K562 (cell line): ENCODE results near the gene TYROBP. TPM values are rescaled to one million over a fixed set of nuclear protein-coding genes. Genes with fewer than 3 reads are reported as not detected.

ENCODE experiments used
- ATAC-seq: fragments of 200-7000 bp; cut with Tn5 transposase; 3 replicates; pipeline ENCODE4 v1.9.1; 2020; ENCODE audit warnings: moderate library complexity
- BruUV-seq: library from RNA; stranded (reverse); fragments of 400-500 nt; replicated peaks from 2 replicates; lab custom pipeline; 2021; lab: Mats Ljungman, UMichigan
- CTCF ChIA-PET: fragments of 300-600 bp; formaldehyde crosslinking; extraction: SDS; loops from one replicate; lab custom pipeline; 2021; ENCODE audit warnings: low intra/inter-chr PET ratio; lab: Yijun Ruan, JAX
- POLR2A ChIA-PET: fragments of 300-600, 350-650 bp; sonication (Branson Sonifier 250); formaldehyde crosslinking; extraction: SDS; loops from one replicate; lab custom pipeline; 2021; ENCODE audit warnings: antibody characterized with exemption, inconsistent platforms; lab: Yijun Ruan, JAX
- DNase-seq, 4 experiments: peaks; one replicate each; pipeline versions ENCODE4 v3.0.0 to v3.0.0-alpha.2; 2011 to 2018; ENCODE audit warnings: low spot score in 3 of 4, mixed read lengths in 3 of 4; ENCODE audit errors: extremely low read depth in 1 of 4
- FAIRE-seq: peaks from 2 replicates; lab custom pipeline; 2011; peaks lifted over from hg19 to GRCh38; lab: Jason Lieb, UNC
- H2AFZ ChIP-seq: 2 replicates; pipeline ENCODE4 v1.6.0; 2011; ENCODE audit warnings: low read depth, low read length, control low read depth, inconsistent platforms
- H3K27ac ChIP-seq: fragments of 200-600 bp; 3 replicates; pipeline ENCODE4 v1.8.0; 2011; ENCODE audit warnings: low read depth, mild to moderate bottlenecking, control low read depth, inconsistent platforms, low read length, moderate library complexity, mixed read lengths; ENCODE audit errors: extremely low read depth
- H3K27me3 ChIP-seq, 2 experiments: fragments of 300-600 bp in 1 of 2; 2 replicates in 1 of 2; 3 replicates in 1 of 2; pipeline versions ENCODE4 v1.6.0 to v1.8.0; 2011; ENCODE audit warnings: inconsistent platforms in 2 of 2, low read length in 2 of 2, mild to moderate bottlenecking in 1 of 2, mixed read lengths in 1 of 2, moderate library complexity in 1 of 2; ENCODE audit not compliant: control insufficient read depth in 2 of 2, insufficient read depth in 2 of 2
- H3K36me3 ChIP-seq: fragments of 300-600 bp; 3 replicates; pipeline ENCODE4 v1.8.0; 2011; ENCODE audit warnings: mild to moderate bottlenecking, low read length, inconsistent platforms; ENCODE audit not compliant: control insufficient read depth, insufficient read depth
- H3K4me1 ChIP-seq, 2 experiments: fragments of 200-600 bp in 1 of 2; replicated peaks in 1 of 2; 2 replicates in 1 of 2; 3 replicates in 1 of 2; pipeline versions ENCODE4 v1.5.1 to v1.8.0; 2011; ENCODE audit warnings: inconsistent platforms in 2 of 2, low read length in 2 of 2, mild to moderate bottlenecking in 1 of 2, mixed read lengths in 1 of 2, moderate library complexity in 1 of 2; ENCODE audit not compliant: control insufficient read depth in 2 of 2, insufficient read depth in 2 of 2
- H3K4me2 ChIP-seq: 2 replicates; pipeline ENCODE4 v1.6.1; 2011; ENCODE audit warnings: low read length, control low read depth, inconsistent platforms, mixed read lengths; ENCODE audit not compliant: insufficient read depth
- H3K4me3 ChIP-seq: fragments of 200-600 bp; sonication (generic), shearing (Covaris generic); 2 replicates; pipeline ENCODE4 v1.5.1; 2016; ENCODE audit warnings: control low read depth, inconsistent platforms
- H3K79me2 ChIP-seq: fragments of 200-600 bp; 3 replicates; pipeline ENCODE4 v1.8.0; 2011; ENCODE audit warnings: low read length, inconsistent platforms; ENCODE audit not compliant: control insufficient read depth, insufficient read depth
- H3K9ac ChIP-seq, 2 experiments: 2 replicates each; pipeline versions ENCODE4 v1.6.0 to v1.6.1; 2011; ENCODE audit warnings: low read depth in 2 of 2, low read length in 2 of 2, control low read depth in 1 of 2, inconsistent platforms in 1 of 2, mild to moderate bottlenecking in 1 of 2, mixed read lengths in 1 of 2; ENCODE audit not compliant: insufficient read depth in 1 of 2
- H3K9me1 ChIP-seq: one replicate; pipeline ENCODE4 v1.6.0; 2011; ENCODE audit warnings: inconsistent platforms, mild to moderate bottlenecking, low read length, moderate library complexity; ENCODE audit not compliant: control insufficient read depth, insufficient read depth
- H3K9me3 ChIP-seq: replicated peaks from 2 replicates; pipeline ENCODE4 v1.5.1; 2011; ENCODE audit warnings: low read depth, low read length, inconsistent platforms; ENCODE audit not compliant: control insufficient read depth, insufficient read depth
- H4K20me1 ChIP-seq: replicated peaks from 2 replicates; pipeline ENCODE4 v1.6.1; 2011; ENCODE audit warnings: low read length, inconsistent platforms, mixed read lengths; ENCODE audit not compliant: control insufficient read depth, insufficient read depth
- CHCHD3 ChIP-seq: fragments of 250-450 bp; sonication (Bioruptor Pico); IDR thresholded peaks from 2 replicates; pipeline ENCODE4 v2.1.2; 2022; ENCODE audit warnings: mild to moderate bottlenecking
- EGR1 ChIP-seq: fragments of 450-650 bp; conservative IDR thresholded peaks from 2 replicates; pipeline ENCODE4 v1.6.1; 2017; ENCODE audit warnings: mild to moderate bottlenecking
- ESRRA ChIP-seq: fragments of 450-650 bp; IDR thresholded peaks from 2 replicates; pipeline ENCODE4 v1.6.1; 2014; ENCODE audit warnings: low read depth, mild to moderate bottlenecking, moderate library complexity, borderline replicate concordance
- KDM5B ChIP-seq: fragments of 200-600 bp; sonication (generic); IDR thresholded peaks from 2 replicates; pipeline ENCODE4 v1.6.1; 2012; ENCODE audit warnings: low read depth, mild to moderate bottlenecking, moderate library complexity, low read length, control low read depth, inconsistent platforms; ENCODE audit not compliant: insufficient replicate concordance
- MEIS2 ChIP-seq: fragments of 450-650 bp; IDR thresholded peaks from 2 replicates; pipeline ENCODE4 v1.6.1; 2014; ENCODE audit warnings: mild to moderate bottlenecking; ENCODE audit not compliant: partially characterized antibody
- MYC ChIP-seq, 2 experiments: fragments of 250-450 bp in 1 of 2; sonication (Bioruptor Pico) in 1 of 2; IDR thresholded peaks; 2 replicates each; pipeline versions ENCODE4 v1.5.1 to v1.6.1; 2012 to 2021; ENCODE audit warnings: low read depth in 2 of 2, borderline replicate concordance in 1 of 2, improper control_type of control experiment in 1 of 2, low read length in 1 of 2, mild to moderate bottlenecking in 1 of 2, moderate library complexity in 1 of 2
- NRF1 ChIP-seq, 2 experiments: fragments of 450-650 bp; IDR thresholded peaks in 1 of 2; conservative IDR thresholded peaks in 1 of 2; 2 replicates each; pipeline ENCODE4 v1.6.1; 2014; ENCODE audit warnings: mild to moderate bottlenecking in 2 of 2
- PRPF4 ChIP-seq: fragments of 200-400 bp; formaldehyde crosslinking; IDR thresholded peaks from one replicate; pipeline ENCODE4 v1.6.1; 2017; ENCODE audit warnings: low read length, low read depth, mild to moderate bottlenecking; ENCODE audit not compliant: insufficient read depth, poor library complexity, severe bottlenecking
- PYGO2 ChIP-seq: fragments of 450-650 bp; IDR thresholded peaks from 2 replicates; pipeline ENCODE4 v1.6.1; 2016; ENCODE audit warnings: mild to moderate bottlenecking, missing genetic modification characterization, moderate library complexity, missing compliant biosample characterization
- SAFB ChIP-seq: fragments of 200-400 bp; formaldehyde crosslinking; IDR thresholded peaks from 2 replicates; pipeline ENCODE4 v1.6.1; 2017; ENCODE audit warnings: low read depth, low read length, borderline replicate concordance
- SMARCC2 ChIP-seq: fragments of 450-650 bp; IDR thresholded peaks from 2 replicates; pipeline ENCODE4 v1.6.1; 2017; ENCODE audit warnings: antibody characterized with exemption, moderate library complexity, mild to moderate bottlenecking, low read depth
- XRCC5 ChIP-seq: fragments of 200-400 bp; formaldehyde crosslinking; IDR thresholded peaks from 2 replicates; pipeline ENCODE4 v1.6.1; 2017; ENCODE audit warnings: low read depth, mild to moderate bottlenecking, low read length
- YY1 ChIP-seq, 3 experiments: IDR thresholded peaks; 2 replicates each; pipeline ENCODE4 v1.6.1; 2011; ENCODE audit warnings: low read length in 2 of 3, mild to moderate bottlenecking in 2 of 3, moderate library complexity in 2 of 3, borderline replicate concordance in 1 of 3, control low read depth in 1 of 3, low read depth in 1 of 3; ENCODE audit not compliant: insufficient read depth in 3 of 3, insufficient replicate concordance in 2 of 3, control insufficient read depth in 1 of 3, insufficient read length in 1 of 3; ENCODE audit errors: extremely low read depth in 1 of 3
- WGBS: fragments of 100-300 bp; shearing (Covaris generic); methylation state at CpG from one replicate; pipeline ENCODE4 v1.1.6; 2016; ENCODE audit warnings: low coverage, mixed read lengths; ENCODE audit not compliant: insufficient coverage; ENCODE audit errors: missing lambda C conversion rate; 5-methylcytosine and 5-hydroxymethylcytosine counted together
- in situ Hi-C: fragments of 300-500 bp; cut with MboI; formaldehyde crosslinking; loops from 4 replicates; pipeline ENCODE4 v1.15.0; 2018; ENCODE audit warnings: inconsistent platforms, mixed read lengths
- intact Hi-C: fragments of 100-400 bp; cut with micrococcal nuclease; formaldehyde crosslinking; loops from 2 replicates; pipeline ENCODE4 v1.14.2; 2022
- polyA plus RNA-seq, 8 experiments: library from polyadenylated mRNA; depleted of rRNA in 4 of 8; stranded (reverse) in 5 of 8; unstranded in 3 of 8; fragments of >200 nt; fragmentation: Nextera tagmentation in 2 of 8; fragmentation: Illumina TruSeq in 1 of 8; extraction: Ambion mirVana in 2 of 8; extraction: Trizol in 1 of 8; gene quantifications; 2 replicates each; pipeline versions ENCODE4 v1.2.1 to v1.2.3, GENCODE V29; 2011 to 2014; ENCODE audit warnings: inconsistent platforms in 1 of 8, missing spikeins in 1 of 8
- total RNA-seq, 7 experiments: library from RNA; depleted of rRNA in 6 of 7; stranded (reverse); fragments of >200 nt in 6 of 7; fragmentation: Illumina TruSeq in 2 of 7; extraction: Trizol in 2 of 7; gene quantifications; 2 replicates each; pipeline versions ENCODE4 v1.2.1 to v1.2.3, GENCODE V29; 2011 to 2021; ENCODE audit warnings: low replicate concordance in 1 of 7
- TF ChIP-seq, protein P1 (sequence below), 2 experiments: IDR thresholded peaks; 2 replicates each; pipeline ENCODE4 v1.6.1; 2011; ENCODE audit warnings: borderline replicate concordance in 1 of 2, control low read depth in 1 of 2, low read depth in 1 of 2, low read length in 1 of 2, mild to moderate bottlenecking in 1 of 2, mixed read lengths in 1 of 2, moderate library complexity in 1 of 2; ENCODE audit not compliant: insufficient read depth in 1 of 2, insufficient read length in 1 of 2, poor library complexity in 1 of 2, severe bottlenecking in 1 of 2; ENCODE audit errors: extremely low read depth in 1 of 2
- TF ChIP-seq, protein P2 (sequence below): sonication (generic); formaldehyde crosslinking; IDR thresholded peaks from 2 replicates; pipeline ENCODE4 v1.8.1; 2023; ENCODE audit warnings: mild to moderate bottlenecking, missing genetic modification reagents

The TYROBP gene
- total and polyA plus RNA-seq, 9 of the 15 experiments (the other 6 are each of a cell fraction or from before 2014, with no cell fraction given), result 0.72 to 8.2 (median 2.4) TPM

DNA sequence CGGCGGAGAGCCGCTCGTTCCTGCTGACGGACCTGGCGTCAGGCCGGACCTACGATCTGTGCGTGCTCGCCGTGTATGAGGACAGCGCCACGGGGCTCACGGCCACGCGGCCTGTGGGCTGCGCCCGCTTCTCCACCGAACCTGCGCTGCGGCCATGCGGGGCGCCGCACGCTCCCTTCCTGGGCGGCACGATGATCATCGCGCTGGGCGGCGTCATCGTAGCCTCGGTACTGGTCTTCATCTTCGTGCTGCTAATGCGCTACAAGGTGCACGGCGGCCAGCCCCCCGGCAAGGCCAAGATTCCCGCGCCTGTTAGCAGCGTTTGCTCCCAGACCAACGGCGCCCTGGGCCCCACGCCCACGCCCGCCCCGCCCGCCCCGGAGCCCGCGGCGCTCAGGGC, 36.5 kb upstream of the TYROBP start:
- ChIA-PET CTCF (no interaction called here), POLR2A (no interaction called here)
- intact Hi-C loops, result no loop called here
- FAIRE-seq (no peak), ATAC-seq (peak; percentile 49), DNase-seq (peak in 3 of 4 experiments; percentile 23 to 58 (median 49))
- Histone ChIP-seq H3K9me3 (no peaks in the 10 kb centered on the region), H3K4me1 (peaks cover 0 to 21% of the 10 kb centered on the region in 2 experiments; a peak in 2 of 5 replicates), H2AFZ (peak overlapping the region; percentile 65; the same call in 1 of the 2 replicates), H3K27me3 (peaks cover 31 to 69% of the 10 kb centered on the region in 2 experiments), H3K79me2 (no peaks in the 10 kb centered on the region), H3K9me1 (no peaks in the 10 kb centered on the region), H3K27ac (no peak overlapping the region), H3K36me3 (no peaks in the 10 kb centered on the region), H3K9ac (peak overlapping the region in 1 of 2 experiments; percentile 88; a peak in 2 of 4 replicates), H3K4me2 (peak overlapping the region; percentile 61), H4K20me1 (peaks cover 13% of the 10 kb centered on the region; the same call in 1 of the 2 replicates), H3K4me3 (no peak overlapping the region)
- in situ Hi-C loops, result no loop called here
- WGBS, result 9% methylated on average over 47 of the region's 52 CpGs
- BruUV-seq, result no TSS peak
- TF ChIP-seq MYC (IDR thresholded peaks at IDR 0.05; ENCODE audit: low read depth, low read length), result peak; percentile 16; the same call in 1 of the 2 replicates
- TF ChIP-seq MYC (CRISPR knock-in tag; IDR thresholded peaks at IDR 0.05; ENCODE audit: borderline replicate concordance, low read depth), result no peak
- TF ChIP-seq EGR1, result peak; percentile 59
- TF ChIP-seq PRPF4, result no peak
- TF ChIP-seq SMARCC2, result no peak
- TF ChIP-seq ESRRA, result no peak
- no peak for TF ChIP-seq KDM5B
- TF ChIP-seq XRCC5, result no peak
- no peak for TF ChIP-seq MEIS2
- no peak for TF ChIP-seq CHCHD3 (CRISPR knock-in tag)
- TF ChIP-seq, protein P1, sequence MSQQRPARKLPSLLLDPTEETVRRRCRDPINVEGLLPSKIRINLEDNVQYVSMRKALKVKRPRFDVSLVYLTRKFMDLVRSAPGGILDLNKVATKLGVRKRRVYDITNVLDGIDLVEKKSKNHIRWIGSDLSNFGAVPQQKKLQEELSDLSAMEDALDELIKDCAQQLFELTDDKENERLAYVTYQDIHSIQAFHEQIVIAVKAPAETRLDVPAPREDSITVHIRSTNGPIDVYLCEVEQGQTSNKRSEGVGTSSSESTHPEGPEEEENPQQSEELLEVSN (IDR thresholded peaks at IDR 0.05; ENCODE audit: borderline replicate concordance in 1 of 2, extremely low read depth in 1 of 2, insufficient read depth in 1 of 2, insufficient read length in 1 of 2, low read depth in 1 of 2, low read length in 1 of 2, poor library complexity in 1 of 2, severe bottlenecking in 1 of 2), result peak in 1 of 2 experiments; percentile 82
- TF ChIP-seq YY1 (IDR thresholded peaks at IDR 0.05; ENCODE audit: borderline replicate concordance in 1 of 3, control insufficient read depth in 1 of 3, extremely low read depth in 1 of 3, insufficient read depth in 3 of 3, insufficient read length in 1 of 3, insufficient replicate concordance in 2 of 3, low read depth in 1 of 3, low read length in 2 of 3), result peak in 1 of 3 experiments; percentile 37
- TF ChIP-seq SAFB, result 0 out of 2 replicates have a peak, but pooled peaks have one; percentile 65
- TF ChIP-seq NRF1 (conservative IDR thresholded peaks at IDR 0.05 in 1 of 2, IDR thresholded peaks at IDR 0.05 in 1 of 2), result peak in 1 of 2 experiments; percentile 30; a peak in 1 of 4 replicates
- no peak for TF ChIP-seq PYGO2 (tag)
- TF ChIP-seq, protein P2, sequence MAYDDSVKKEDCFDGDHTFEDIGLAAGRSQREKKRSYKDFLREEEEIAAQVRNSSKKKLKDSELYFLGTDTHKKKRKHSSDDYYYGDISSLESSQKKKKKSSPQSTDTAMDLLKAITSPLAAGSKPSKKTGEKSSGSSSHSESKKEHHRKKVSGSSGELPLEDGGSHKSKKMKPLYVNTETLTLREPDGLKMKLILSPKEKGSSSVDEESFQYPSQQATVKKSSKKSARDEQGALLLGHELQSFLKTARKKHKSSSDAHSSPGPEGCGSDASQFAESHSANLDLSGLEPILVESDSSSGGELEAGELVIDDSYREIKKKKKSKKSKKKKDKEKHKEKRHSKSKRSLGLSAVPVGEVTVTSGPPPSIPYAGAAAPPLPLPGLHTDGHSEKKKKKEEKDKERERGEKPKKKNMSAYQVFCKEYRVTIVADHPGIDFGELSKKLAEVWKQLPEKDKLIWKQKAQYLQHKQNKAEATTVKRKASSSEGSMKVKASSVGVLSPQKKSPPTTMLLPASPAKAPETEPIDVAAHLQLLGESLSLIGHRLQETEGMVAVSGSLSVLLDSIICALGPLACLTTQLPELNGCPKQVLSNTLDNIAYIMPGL, result no peak
